ENCODE data around the gene WTIP.
"Not testable (repeated sequence)": the region's sequence is repeated elsewhere in the genome, so short reads cannot be mapped to it uniquely, and the experiment has no call there.

The WTIP gene

DNA sequence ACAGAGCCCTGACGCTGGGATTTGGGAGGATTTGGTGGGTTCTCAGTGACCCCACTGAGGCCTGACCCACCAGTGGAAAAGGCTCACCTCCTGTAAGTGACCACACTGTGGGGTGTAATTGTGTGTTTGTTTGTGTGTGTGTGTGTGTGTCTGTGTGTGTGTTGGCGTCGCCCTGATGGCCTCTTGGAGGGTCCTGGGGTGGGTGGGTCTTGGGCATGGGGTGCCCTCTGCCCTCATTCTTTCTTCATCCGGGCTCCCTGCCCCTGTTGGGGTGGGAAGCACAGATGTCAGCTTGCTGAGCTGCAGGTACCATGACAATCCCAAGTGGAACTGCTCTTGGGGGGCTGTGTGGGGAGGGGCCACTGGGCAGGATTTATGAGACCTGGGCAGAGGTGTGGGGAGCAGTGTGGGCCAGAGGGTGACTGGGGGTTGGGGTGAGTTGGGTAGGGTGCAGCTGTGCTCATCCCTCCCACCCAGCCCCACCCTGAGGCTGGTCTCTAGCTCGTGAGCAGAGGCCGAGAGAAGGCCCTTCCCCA lies 22.8 kb downstream of the WTIP start:
- FAIRE-seq, result no peak

DNA sequence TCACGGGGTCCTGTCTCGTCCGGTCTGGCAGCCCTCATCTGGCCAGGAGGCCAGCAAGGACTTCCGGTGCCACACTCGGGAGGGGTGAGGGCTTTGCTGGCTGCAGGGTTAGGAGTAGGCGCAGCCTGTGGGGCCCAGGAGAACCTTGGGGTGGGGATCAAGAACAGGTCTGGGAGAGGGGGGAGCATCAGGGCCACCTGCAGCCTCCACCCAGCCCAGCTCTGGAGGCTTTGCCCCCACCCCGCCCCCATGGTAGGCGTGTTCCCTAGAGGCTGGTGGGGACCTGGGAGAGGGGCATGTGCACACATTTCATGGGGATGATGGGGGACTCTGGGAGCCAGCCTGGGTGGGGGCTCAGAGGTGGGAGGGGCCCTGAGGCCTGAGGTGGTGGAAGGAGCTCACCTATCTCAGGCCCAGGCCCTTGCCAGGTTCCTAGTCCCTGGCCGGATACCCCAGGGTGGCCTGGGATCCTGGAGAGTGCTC lies 23.3 kb downstream of the WTIP start:
- no peak for FAIRE-seq

DNA sequence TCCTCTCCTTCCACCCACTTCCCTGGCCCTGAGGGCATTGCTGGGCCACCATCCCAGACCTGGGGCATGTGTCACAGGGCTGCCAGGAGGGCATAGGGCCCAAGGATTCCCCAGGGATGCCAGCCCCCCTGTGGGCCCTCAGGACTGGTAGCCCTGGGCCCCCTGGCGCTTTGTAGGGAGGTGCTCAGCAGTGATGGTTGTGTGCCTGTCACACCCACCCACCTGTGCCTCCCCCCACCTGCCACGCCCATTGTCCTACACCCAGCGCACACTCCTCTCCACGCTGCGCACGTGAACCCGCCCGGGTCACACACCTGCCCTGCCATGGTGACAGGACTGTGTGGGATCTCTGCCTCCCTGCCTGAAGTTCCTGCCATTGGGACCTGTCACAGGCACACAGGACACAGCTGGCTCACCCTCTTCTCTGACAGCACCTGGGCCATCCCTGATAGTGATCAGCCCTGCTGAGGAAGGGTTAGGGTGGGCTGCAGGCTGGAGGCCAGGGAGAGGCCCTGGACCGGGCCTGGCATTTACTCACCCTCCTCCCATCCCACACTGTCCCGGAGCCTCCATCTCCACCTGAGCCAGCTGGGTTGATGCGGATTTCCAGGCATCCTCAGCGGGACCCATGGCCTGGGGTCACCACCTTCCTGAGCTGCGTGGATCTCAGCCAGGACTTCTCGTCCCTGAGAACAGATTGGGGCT lies 23.9 kb downstream of the WTIP start:
- FAIRE-seq, result no peak

DNA sequence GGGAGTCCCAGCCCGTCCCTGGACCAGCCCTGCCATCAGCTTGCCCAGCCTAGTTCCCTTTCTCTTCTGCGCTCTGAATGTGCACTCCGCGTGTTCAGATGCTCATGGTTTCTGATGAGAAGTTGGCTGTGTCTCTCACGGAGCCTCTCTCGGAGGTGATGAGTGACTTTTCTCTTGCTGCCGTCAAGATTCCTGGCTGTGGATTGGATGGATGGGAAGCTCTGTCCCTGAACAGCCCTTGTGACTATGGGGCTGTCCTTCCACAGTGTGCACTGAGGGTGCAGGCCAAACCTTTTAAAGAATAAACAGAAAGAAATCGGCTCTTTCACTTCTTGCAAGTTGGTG lies 24.4 kb downstream of the WTIP start:
- FAIRE-seq, result no peak

DNA sequence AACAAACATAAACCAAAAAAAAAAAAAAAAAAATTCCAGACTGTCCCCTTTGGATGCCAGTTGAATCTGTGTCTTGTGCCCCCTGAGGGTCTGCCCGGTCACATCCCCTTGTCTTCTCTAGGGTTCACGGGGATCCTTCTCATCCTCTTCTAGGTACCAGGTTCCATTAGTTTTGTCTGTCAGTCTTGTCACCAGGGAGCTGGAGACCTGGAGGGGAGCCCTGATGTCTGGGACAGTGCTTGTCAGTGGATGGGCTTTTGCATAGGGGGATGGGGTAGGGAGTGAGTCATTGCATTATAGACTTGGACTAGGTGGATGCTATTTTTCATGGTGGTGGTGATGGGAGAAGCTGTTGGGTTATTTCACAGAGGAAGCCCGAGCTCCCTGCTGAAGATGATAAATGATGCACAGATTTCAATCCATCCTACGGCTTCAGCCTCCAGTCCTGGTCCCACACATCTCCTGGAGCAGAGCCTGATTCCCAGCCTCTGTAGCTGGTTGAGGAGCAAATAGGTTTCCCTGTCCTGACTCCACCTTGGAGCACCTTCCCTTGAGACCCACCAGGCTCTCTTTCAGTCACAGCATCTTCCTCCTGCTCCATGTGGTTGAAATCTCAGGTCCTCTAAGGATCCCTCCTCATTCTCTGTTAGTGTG lies 26.0 kb downstream of the WTIP start:
- no peak for FAIRE-seq

DNA sequence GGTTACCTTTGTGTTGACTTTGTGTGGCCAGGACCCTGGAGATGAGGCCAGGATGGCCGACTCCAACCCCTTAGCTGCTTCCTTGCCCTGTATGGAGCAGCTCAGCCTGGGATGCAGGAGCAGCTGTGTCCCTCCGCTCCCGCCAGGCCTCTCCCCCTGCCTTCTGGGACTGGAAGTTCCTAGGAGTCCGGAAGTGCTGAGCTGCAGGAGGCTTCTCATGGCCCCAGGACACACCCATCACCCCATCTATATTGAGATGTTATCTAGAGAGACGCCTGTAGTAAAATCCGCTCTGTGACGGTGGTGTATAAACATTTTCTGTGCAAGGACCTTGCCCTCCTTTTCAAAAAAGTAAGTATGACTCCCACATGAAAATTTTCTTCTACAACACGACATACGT lies 27.0 kb downstream of the WTIP start:
- FAIRE-seq, result no peak

DNA sequence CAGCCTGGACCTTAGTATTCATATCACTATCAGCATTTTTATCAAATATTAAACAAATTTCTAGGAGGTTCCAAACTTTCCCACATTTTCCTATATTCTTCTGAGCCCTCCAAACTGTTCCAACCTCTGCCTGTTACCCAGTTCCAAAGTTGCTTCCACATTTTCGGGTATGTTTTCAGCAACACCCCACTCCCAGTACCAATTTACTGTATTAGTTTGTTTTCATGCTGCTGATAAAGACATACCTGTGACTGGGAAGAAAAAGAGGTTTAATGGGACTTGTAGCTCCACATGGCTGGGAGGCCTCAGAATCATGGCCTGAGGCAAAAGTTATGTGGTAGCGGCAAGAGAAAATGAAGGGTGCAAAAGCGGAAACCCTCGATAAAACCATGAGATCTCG lies 29.3 kb downstream of the WTIP start:
- FAIRE-seq, result not testable (repeated sequence)

DNA sequence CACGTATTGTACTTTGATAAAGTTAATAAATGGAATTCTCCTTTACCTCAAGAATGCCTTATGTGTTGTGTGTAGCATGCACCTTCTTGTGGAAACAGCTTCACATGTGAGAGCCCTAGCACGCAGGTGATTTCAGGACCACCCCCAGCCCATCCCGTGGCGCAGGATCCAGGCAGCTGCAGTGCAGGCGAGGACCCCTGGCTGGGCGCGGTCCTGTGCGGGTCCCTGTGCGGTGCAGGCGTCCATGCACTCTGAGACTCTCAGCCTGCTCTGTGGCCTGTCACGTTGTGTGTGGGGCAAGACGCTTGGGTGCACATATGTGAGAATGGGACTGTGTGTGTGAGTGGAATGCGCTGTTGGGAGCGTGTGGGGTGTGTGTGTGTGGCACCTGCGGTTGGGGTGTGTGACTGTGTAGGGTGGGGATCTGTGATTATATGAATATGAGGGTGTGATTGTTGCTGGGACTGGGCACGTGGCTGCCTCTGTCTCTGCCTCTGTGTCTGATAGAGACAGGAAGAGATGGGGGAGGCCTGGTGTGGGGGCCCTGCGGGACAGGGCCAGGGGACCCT lies 30.8 kb downstream of the WTIP start:
- FAIRE-seq, result no peak

DNA sequence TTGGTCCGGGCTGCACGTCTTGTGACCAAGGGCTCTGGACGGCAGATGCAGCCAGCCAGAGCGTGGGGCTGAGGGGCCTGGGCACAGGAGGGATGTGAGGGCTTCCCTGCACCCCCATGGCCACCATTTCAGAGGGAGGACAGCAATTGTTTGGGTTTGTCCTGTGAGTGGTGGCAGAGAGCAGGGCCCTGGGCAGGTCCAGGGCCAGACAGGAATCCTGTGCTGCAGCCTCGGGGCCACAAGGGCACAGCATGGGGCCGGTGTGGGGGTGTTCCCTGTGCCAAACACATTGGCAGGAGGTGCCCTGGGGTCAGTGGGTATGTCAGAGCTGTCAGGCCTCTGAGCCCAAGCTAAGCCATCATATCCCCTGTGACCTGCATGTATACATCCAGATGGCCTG lies 32.2 kb downstream of the WTIP start:
- no peak for FAIRE-seq

DNA sequence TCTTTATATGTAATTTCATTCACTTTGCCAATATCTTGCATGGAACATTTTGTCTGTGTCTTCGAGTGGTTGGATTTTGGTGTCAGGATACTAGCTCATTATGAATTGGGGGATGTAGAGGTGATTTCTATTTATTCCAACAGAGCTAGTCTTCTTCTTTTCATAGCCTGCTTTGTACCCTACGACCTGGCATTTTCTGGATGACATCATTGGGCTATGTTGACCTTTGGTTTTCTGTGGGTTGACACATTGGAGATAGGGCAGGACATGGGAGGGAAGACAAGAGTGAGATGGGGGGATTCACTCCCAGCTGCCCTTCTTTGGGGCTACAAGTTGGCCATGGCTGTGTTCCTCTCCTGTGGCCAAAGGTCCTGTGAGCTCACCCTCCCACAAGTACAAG lies 38.0 kb downstream of the WTIP start:
- FAIRE-seq, result no peak

DNA sequence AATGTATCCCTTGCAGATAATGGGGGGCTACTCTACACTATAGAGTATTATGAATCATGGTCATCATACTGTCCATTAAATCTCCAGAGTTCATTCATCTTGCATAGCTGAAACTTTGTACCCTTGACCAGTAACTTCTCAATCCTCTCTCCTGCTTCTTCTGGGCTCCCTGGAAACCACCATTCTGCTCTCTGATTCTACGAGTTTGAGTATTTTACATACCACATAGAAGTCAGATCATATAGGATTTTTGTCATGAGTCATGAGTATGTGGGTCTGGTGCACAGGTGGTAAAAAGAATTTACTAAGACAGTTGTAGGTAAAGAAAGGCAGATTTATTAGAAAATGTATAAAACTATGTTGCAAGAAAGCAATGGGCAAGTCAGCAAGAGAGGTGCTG lies 41.9 kb downstream of the WTIP start:
- FAIRE-seq, result no peak

DNA sequence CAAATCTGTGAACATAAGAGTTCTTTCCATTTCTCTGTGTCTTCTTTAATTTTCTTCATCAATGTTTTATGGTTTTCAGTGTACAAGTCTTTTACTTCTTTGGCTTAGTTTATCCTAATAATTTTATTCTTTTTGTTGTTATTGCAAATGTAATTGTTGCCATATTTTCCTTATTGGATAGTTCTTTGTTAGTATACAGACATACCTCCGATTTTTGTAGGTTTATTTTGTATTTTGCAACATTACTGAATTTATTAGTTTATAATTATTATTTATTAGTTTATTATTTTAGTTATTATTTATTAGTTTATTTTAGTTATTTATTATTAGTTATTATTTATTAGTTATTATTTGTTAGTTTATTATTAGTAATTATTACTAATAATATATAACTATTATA lies 43.4 kb downstream of the WTIP start:
- FAIRE-seq, result no peak

DNA sequence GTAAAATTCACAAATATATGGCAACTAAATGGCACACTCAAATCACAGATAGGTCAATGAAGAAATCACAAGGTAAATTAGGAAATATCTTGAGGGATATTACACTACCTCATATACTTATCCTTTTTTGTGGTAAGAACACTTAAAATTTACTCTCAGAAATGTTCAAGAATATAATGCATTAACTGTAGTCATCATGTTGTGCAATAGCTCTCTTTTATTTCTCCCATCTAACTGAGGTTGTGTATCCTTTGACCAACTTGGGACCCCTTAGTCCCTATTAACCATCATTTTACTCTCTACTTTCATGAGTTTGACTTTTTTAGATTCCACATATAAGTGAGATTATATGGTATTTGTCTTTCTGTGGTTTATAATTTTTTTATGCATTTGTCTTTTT lies 52.6 kb downstream of the WTIP start:
- no peak for FAIRE-seq

DNA sequence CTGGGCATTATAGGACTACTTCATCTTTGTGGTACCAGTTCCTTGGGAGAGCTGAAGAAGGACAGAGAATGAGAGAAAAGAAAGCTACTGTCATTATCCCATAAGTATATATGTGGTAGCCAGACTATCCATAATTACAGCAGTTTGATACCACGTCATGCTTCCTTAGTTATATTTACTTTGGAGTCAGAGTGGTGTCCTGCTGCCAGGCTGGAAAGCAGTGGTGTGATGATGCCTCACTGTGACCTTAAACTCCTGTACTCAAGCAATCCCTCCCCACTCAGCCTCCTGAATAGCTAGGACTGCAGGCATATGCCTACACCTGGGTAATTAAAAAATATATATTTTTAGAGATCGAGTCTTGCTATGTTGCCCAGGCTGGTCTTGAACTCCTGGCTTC lies 57.8 kb downstream of the WTIP start:
- no peak for FAIRE-seq

DNA sequence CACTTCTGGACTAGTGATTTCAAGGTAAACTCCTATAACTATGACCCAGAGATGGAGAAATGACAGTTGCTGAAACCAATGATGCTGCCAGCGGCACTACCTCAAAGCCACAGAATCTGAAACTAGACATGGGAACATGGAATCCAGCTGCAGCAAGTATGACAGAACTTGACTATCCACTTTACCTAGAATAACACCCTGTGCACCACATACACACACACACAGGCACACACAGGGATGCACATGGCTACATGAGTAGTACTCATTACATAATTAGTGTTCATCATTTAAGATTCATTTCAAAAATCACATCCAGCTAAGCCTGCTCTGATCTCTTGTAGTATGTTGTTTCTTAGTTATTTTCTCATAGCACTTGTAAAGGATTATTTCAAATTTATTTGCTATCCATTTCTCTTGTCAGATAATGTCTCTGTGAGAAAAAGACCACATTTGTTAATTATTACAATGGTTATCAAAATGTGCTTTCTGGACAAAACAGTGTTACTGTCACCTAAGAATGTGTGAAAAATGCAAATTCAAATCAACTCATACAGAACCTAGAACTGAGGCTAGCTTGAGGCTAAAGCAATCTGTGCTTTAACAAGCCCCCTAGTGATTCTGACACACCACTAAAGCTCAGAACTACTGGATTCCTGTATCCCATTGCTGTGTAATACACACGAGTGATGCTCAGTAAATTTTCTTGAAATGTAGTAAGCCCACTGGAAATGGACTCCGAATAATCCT lies 59.4 kb downstream of the WTIP start:
- no peak for FAIRE-seq

DNA sequence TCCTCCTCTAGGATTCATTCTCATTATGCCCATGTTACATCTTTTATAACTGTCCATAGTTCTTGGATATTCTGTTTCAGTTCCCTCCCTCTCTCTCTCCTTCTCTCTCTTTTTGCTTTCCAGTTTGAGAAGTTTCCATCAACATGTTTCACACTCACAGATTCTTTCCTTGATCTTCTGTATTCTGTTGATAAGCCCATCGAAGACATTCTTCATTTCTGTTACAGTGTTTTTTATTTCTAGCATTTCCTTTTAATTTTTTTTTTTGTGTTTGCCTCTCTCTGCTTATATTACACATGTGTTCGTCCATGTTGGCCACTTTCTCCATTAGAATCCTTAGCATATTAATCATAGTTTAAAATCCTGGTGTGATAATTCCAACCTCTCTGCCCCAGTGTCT lies 68.3 kb downstream of the WTIP start:
- FAIRE-seq, result no peak

DNA sequence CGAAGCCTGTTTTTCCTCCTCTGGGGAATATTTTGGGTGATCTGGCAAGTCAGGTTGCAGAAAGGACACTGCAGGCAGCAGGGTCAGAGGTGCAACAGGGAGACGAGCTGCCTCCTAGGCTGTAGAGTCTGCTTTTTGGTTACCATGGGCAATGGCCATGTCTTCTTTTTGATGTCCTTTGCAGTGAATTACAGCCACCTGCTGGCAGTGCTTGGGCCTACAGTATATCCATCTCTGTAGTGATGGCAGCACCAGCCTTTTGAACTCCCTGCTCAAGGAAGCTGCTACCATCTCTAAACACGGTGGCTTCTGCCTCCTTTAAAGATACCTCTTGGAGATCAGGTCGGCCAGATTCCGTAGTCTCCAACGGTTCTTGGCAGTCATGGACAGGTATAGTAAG lies 73.9 kb downstream of the WTIP start:
- no peak for FAIRE-seq

DNA sequence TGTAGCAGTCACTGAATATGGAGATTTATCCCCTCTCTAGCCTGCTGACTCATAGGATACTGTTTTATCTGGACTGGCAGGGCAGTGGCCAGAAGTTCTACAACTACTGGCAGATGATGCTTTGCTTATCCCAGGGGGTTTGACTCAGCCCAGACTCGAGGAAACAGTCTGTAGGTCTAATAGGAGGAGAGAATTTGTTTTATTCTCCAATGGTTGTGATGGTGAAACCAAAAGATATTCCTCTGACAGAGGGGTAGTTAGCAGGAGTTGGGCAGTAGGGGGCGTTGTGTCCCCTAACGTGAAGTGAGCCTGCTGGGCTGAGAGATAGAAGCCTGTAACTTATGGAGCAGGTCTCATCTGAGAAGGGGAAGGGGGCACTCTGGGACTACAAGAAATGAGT lies 74.9 kb downstream of the WTIP start:
- FAIRE-seq, result no peak

DNA sequence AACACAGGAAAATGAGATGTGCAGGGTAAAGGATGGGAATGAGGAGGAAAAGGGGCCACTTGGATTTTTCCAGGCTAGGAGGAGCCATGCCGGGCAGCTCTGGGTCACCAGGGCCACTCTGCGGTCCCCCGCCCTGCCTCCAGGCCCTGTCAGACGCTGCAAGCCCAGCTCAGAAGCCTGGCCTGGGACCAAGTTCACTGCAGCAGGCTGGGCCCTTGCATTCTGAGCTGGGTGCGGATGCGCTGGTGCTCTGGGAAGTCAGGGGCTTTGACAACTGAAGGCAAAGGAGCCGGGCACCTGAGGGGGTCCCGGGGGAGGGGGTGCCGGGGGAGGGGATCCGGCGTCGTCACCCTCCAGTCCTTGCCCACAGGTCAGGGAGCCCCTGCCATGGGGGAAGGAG lies 77.5 kb downstream of the WTIP start:
- no peak for FAIRE-seq

DNA sequence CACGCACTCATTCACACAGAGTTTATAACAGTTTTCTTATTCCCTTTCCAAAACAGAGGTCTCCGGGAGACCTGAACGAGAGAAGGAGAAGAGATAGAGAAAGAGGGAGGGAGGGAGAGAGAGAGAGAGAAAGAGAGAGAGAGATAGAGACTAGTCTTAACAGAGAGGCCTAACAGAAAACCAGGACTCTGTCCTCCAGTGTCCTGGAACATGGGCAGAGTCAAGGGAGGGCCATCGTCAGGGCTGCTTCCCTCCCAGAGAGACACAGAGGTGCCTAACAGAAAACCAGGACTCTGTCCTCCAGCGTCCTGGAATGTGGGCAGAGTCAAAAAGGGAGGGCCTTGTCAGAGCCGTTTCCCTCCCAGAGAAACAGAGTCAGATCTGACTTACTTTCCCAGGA lies 78.7 kb downstream of the WTIP start:
- no peak for FAIRE-seq

All from islet of Langerhans (tissue), 1 donor.